ENCODE results near the gene DAPK1.

- TF ChIP-seq CTCF (IDR thresholded peaks at IDR 0.05; ENCODE audit: borderline replicate concordance, extremely low read depth, low read length, poor library complexity, severe bottlenecking) (no peak), EZH2 (IDR thresholded peaks at IDR 0.05; ENCODE audit: borderline replicate concordance, low read depth, low read length, severe bottlenecking) (no peak)
Observed at GRCh38 chr9:87567983-87568382, 70.3 kb downstream of the DAPK1 start.

Data from DND-41 (cell line).